HL-60 (cell line): ENCODE results near the gene PKN3.

ENCODE experiments used
- DNase-seq, 2 experiments: peaks; one replicate each; pipeline ENCODE4 v3.0.0-alpha.2; 2010 to 2020; ENCODE audit warnings: low read depth in 1 of 2, low spot score in 1 of 2
- H3K27ac ChIP-seq: fragments of 250-450 bp; sonication (Bioruptor Pico); replicated peaks from 2 replicates; pipeline ENCODE4 v1.5.1; 2020; ENCODE audit warnings: mild to moderate bottlenecking, moderate library complexity
- H3K27me3 ChIP-seq: fragments of 250-450 bp; sonication (Bioruptor Pico); 2 replicates; pipeline ENCODE4 v1.5.1; 2021; ENCODE audit warnings: mild to moderate bottlenecking, moderate library complexity; ENCODE audit not compliant: insufficient read depth, poor library complexity, severe bottlenecking
- H3K4me3 ChIP-seq: replicated peaks from 2 replicates; pipeline ENCODE4 v1.5.1; 2011; ENCODE audit warnings: mild to moderate bottlenecking, control low read depth, low read length; ENCODE audit not compliant: insufficient read depth
- GABPA ChIP-seq: IDR thresholded peaks from 2 replicates; pipeline ENCODE4 v1.6.1; 2012; ENCODE audit warnings: low read depth
- POLR2AphosphoS5 ChIP-seq: IDR thresholded peaks from 2 replicates; pipeline ENCODE4 v1.6.1; 2012; ENCODE audit warnings: low read depth
- SPI1 ChIP-seq: IDR thresholded peaks from 2 replicates; pipeline ENCODE4 v1.6.1; 2012; ENCODE audit warnings: low read depth, mild to moderate bottlenecking, borderline replicate concordance
- TF ChIP-seq, protein P1 (sequence below): IDR thresholded peaks from 2 replicates; pipeline ENCODE4 v1.6.1; 2012; ENCODE audit warnings: low read depth; ENCODE audit not compliant: insufficient replicate concordance
- TF ChIP-seq, protein P2 (sequence below): IDR thresholded peaks from one replicate; pipeline ENCODE4 v1.5.1; 2011; ENCODE audit warnings: low read length, control low read depth, inconsistent platforms; ENCODE audit not compliant: insufficient read depth

The PKN3 gene

DNA sequence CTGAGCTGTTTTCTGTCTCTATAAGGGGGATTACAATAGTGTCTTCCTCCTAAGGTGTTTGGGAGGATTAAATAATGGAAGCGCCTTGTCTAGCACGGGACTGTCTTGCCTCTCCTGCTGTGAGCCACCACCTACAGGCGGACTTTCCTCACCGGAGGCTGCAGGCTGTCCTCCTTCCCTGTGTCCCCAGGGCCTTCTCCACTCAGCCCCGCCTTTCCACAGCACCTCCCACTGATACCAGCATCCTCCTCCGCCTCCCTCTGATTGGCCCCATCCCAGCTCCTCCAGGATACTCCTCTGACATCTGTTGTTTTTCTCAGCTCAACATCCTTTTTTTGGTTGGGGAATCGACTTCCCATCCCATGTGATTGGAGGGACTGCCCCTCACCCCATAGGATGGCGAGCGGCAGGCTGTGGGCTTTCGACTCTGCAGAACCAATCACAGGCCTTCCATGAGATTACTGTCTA lies 22.5 kb downstream of the PKN3 start:
- H3K27ac ChIP-seq: peak overlapping the region; percentile 45
- TF ChIP-seq, protein P1, sequence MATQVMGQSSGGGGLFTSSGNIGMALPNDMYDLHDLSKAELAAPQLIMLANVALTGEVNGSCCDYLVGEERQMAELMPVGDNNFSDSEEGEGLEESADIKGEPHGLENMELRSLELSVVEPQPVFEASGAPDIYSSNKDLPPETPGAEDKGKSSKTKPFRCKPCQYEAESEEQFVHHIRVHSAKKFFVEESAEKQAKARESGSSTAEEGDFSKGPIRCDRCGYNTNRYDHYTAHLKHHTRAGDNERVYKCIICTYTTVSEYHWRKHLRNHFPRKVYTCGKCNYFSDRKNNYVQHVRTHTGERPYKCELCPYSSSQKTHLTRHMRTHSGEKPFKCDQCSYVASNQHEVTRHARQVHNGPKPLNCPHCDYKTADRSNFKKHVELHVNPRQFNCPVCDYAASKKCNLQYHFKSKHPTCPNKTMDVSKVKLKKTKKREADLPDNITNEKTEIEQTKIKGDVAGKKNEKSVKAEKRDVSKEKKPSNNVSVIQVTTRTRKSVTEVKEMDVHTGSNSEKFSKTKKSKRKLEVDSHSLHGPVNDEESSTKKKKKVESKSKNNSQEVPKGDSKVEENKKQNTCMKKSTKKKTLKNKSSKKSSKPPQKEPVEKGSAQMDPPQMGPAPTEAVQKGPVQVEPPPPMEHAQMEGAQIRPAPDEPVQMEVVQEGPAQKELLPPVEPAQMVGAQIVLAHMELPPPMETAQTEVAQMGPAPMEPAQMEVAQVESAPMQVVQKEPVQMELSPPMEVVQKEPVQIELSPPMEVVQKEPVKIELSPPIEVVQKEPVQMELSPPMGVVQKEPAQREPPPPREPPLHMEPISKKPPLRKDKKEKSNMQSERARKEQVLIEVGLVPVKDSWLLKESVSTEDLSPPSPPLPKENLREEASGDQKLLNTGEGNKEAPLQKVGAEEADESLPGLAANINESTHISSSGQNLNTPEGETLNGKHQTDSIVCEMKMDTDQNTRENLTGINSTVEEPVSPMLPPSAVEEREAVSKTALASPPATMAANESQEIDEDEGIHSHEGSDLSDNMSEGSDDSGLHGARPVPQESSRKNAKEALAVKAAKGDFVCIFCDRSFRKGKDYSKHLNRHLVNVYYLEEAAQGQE: no peak

DNA sequence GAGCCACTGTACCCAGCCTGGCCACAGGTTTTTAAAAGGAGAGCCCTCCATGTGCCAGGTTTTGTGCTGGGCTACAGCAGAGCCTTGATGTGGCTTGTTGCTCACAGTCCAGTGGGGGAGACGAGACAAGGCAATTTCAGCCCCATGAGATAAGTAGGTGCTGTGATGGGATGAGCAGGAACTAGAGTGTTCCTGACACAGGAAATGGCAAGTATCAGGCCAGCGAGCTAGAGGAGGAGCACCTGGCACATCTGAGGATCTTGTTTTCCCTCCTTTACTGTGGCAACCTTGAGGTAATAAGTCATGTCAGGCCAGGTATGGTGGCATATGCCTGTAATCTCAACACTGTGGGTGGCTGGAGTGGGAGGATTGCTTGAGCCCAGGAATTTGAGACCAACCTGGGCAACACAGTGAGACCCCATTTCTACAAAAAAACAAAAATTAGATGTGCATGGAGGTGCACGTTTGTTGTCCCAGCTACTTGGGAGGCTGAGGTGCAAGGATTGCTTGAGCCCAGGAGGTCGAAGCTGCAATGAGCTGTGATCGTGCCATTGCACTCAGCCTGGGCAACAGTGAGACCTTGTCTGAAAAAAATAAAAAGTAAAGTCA lies 25.4 kb downstream of the PKN3 start:
- no peak for DNase-seq
- Histone ChIP-seq H3K27me3 (no peaks in the 10 kb centered on the region), H3K27ac (no peak overlapping the region), H3K4me3 (no peak overlapping the region)
- no peak for TF ChIP-seq GABPA
- no peak for TF ChIP-seq SPI1
- TF ChIP-seq, protein P2, sequence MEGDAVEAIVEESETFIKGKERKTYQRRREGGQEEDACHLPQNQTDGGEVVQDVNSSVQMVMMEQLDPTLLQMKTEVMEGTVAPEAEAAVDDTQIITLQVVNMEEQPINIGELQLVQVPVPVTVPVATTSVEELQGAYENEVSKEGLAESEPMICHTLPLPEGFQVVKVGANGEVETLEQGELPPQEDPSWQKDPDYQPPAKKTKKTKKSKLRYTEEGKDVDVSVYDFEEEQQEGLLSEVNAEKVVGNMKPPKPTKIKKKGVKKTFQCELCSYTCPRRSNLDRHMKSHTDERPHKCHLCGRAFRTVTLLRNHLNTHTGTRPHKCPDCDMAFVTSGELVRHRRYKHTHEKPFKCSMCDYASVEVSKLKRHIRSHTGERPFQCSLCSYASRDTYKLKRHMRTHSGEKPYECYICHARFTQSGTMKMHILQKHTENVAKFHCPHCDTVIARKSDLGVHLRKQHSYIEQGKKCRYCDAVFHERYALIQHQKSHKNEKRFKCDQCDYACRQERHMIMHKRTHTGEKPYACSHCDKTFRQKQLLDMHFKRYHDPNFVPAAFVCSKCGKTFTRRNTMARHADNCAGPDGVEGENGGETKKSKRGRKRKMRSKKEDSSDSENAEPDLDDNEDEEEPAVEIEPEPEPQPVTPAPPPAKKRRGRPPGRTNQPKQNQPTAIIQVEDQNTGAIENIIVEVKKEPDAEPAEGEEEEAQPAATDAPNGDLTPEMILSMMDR: no peak
- TF ChIP-seq, protein P1: no peak
- TF ChIP-seq POLR2AphosphoS5: no peak

More for the DNA sequence above, 22.5 kb downstream of the PKN3 start:
- Histone ChIP-seq H3K4me3 (peak overlapping the region; percentile 63), H3K27me3 (no peaks in the 10 kb centered on the region)
- DNase-seq: peak; percentile 66 to 70

DNA sequence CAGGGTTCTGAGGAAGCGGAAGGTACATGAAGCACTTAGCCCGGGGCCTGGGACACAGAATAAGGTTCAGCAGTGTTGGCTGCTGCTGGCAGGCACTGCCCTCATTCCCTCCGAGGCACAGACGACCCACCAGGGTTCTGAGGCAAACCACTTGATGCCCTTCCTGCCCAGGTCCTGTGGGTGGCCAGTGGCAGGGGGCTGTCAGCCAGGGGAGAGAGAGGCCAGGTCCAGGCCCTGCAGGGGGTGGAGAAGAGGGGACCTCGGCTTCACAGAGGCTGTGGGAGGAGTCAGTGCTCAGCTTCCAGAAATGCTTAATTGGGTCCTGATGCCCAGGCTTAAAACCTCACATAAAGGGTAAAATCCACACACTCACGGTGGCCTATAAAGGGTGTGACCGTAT lies 26.0 kb downstream of the PKN3 start:
- H3K27me3 ChIP-seq: no peaks in the 10 kb centered on the region
- no peak for DNase-seq
- no peak overlapping the region for H3K27ac ChIP-seq
- no peak for TF ChIP-seq POLR2AphosphoS5
- TF ChIP-seq, protein P2: no peak
- TF ChIP-seq, protein P1: no peak
- TF ChIP-seq GABPA: no peak
- no peak for TF ChIP-seq SPI1
- H3K4me3 ChIP-seq: no peak overlapping the region
